HCT116 (cell line): ENCODE results near the gene ERC1. TPM values are rescaled to one million over a fixed set of nuclear protein-coding genes. Genes with fewer than 3 reads are reported as not detected.

ENCODE experiments used
- ATAC-seq: fragments of 200-7000 bp; cut with Tn5 transposase; 2 replicates; pipeline ENCODE4 v1.9.1; 2020; ENCODE audit warnings: mild to moderate bottlenecking, moderate library complexity
- BruUV-seq: library from RNA; stranded (reverse); fragments of 400-500 nt; replicated peaks from 2 replicates; lab custom pipeline; 2021; lab: Mats Ljungman, UMichigan
- CTCF ChIA-PET: fragments of 300-600 bp; sonication (Branson Sonifier 250); formaldehyde crosslinking; loops from one replicate; lab custom pipeline; 2021; ENCODE audit warnings: antibody characterized with exemption; lab: Charles Lee
- POLR2A ChIA-PET: fragments of 300-600, 350-600 bp; sonication (Branson Sonifier 250); formaldehyde crosslinking; loops from one replicate; lab custom pipeline; 2021; ENCODE audit warnings: antibody characterized with exemption; lab: Charles Lee
- RAD21 ChIA-PET, 2 experiments: fragments of 300-600 bp; sonication (Branson Sonifier 250); formaldehyde crosslinking; loops; one replicate each; lab custom pipeline; 2023; ENCODE audit warnings: low total read pairs in 2 of 2; ENCODE audit not compliant: uncharacterized antibody in 2 of 2, unreplicated experiment in 2 of 2, low non-redundant PET in 1 of 2; lab: Charles Lee
- DNase-seq: peaks from one replicate; pipeline ENCODE4 v3.0.0-alpha.2; 2010; ENCODE audit warnings: low read depth, low spot score
- H2AFZ ChIP-seq: fragments of 200-600 bp; shearing (Covaris generic), sonication (generic); 2 replicates; pipeline ENCODE4 v1.6.1; 2017; ENCODE audit warnings: low read depth, mixed run types, mixed read lengths, antibody characterized with exemption, low read length; ENCODE audit not compliant: poor library complexity, severe bottlenecking
- H3K27ac ChIP-seq: 2 replicates; pipeline ENCODE4 v1.5.1; 2012; ENCODE audit warnings: low read depth, low read length
- H3K27me3 ChIP-seq: fragments of 200-600 bp; sonication (generic); 2 replicates; pipeline ENCODE4 v1.6.1; 2016; ENCODE audit warnings: mixed run types, low read length, mixed read lengths; ENCODE audit not compliant: insufficient read depth
- H3K36me3 ChIP-seq, 2 experiments: fragments of 200-500 bp in 1 of 2; fragments of 200-600 bp in 1 of 2; sonication (Bioruptor generic) in 1 of 2; sonication (generic) in 1 of 2; 2 replicates each; pipeline versions ENCODE4 v1.5.1 to v1.6.1; 2014 to 2016; ENCODE audit warnings: low read length in 2 of 2, inconsistent platforms in 1 of 2, mixed read lengths in 1 of 2, mixed run types in 1 of 2; ENCODE audit not compliant: insufficient read depth in 2 of 2, control insufficient read depth in 1 of 2
- H3K4me1 ChIP-seq, 2 experiments: fragments of 200-600 bp in 1 of 2; sonication (generic) in 1 of 2; 2 replicates each; pipeline versions ENCODE4 v1.5.1 to v1.6.1; 2012 to 2017; ENCODE audit warnings: low read length in 2 of 2, inconsistent platforms in 1 of 2, mild to moderate bottlenecking in 1 of 2, mixed read lengths in 1 of 2, mixed run types in 1 of 2, moderate library complexity in 1 of 2; ENCODE audit not compliant: insufficient read depth in 2 of 2, control insufficient read depth in 1 of 2
- H3K4me2 ChIP-seq: fragments of 200-600 bp; sonication (generic); 2 replicates; pipeline ENCODE4 v1.6.1; 2017; ENCODE audit warnings: mixed run types, low read length, mixed read lengths
- H3K4me3 ChIP-seq, 2 experiments: fragments of 200-600 bp in 1 of 2; sonication (generic) in 1 of 2; replicated peaks in 1 of 2; 2 replicates each; pipeline ENCODE4 v1.5.1; 2011 to 2016; ENCODE audit warnings: low read length in 2 of 2, control low read depth in 1 of 2, low read depth in 1 of 2, mild to moderate bottlenecking in 1 of 2, mixed read lengths in 1 of 2, mixed run types in 1 of 2
- H3K79me2 ChIP-seq: fragments of 200-600 bp; sonication (generic); 2 replicates; pipeline ENCODE4 v1.6.1; 2017; ENCODE audit warnings: mild to moderate bottlenecking, mixed run types, low read length, moderate library complexity, mixed read lengths; ENCODE audit not compliant: insufficient read depth
- H3K9ac ChIP-seq: fragments of 200-600 bp; sonication (generic); 2 replicates; pipeline ENCODE4 v1.6.1; 2016; ENCODE audit warnings: low read length, mixed read lengths
- H3K9me2 ChIP-seq: fragments of 200-600 bp; sonication (generic), shearing (Covaris generic); 2 replicates; pipeline ENCODE4 v1.6.1; 2017; ENCODE audit warnings: mixed run types, mild to moderate bottlenecking, moderate library complexity; ENCODE audit not compliant: insufficient read depth
- H3K9me3 ChIP-seq, 2 experiments: fragments of 200-500 bp in 1 of 2; fragments of 200-600 bp in 1 of 2; sonication (Bioruptor generic) in 1 of 2; sonication (generic) in 1 of 2; 2 replicates each; pipeline ENCODE4 v1.6.1; 2014 to 2017; ENCODE audit warnings: low read length in 2 of 2, mixed read lengths in 2 of 2, inconsistent platforms in 1 of 2, low read depth in 1 of 2, mild to moderate bottlenecking in 1 of 2, mixed run types in 1 of 2, moderate library complexity in 1 of 2; ENCODE audit not compliant: control insufficient read depth in 1 of 2, insufficient read depth in 1 of 2
- H4K20me1 ChIP-seq: fragments of 200-600 bp; sonication (generic), shearing (Covaris generic); 2 replicates; pipeline ENCODE4 v1.6.1; 2017; ENCODE audit warnings: mixed run types, mild to moderate bottlenecking, moderate library complexity; ENCODE audit not compliant: insufficient read depth
- CBX3 ChIP-seq: IDR thresholded peaks from 2 replicates; pipeline ENCODE4 v1.6.1; 2012; ENCODE audit warnings: low read depth
- CEBPB ChIP-seq: IDR thresholded peaks from 2 replicates; pipeline ENCODE4 v1.6.1; 2012; ENCODE audit warnings: low read depth
- EGR1 ChIP-seq: IDR thresholded peaks from 2 replicates; pipeline ENCODE4 v1.6.1; 2012; ENCODE audit warnings: low read depth
- EZH2phosphoT487 ChIP-seq: fragments of 200-600 bp; IDR thresholded peaks from 2 replicates; pipeline ENCODE4 v1.6.1; 2018; ENCODE audit warnings: antibody characterized with exemption, borderline replicate concordance
- RAD21 ChIP-seq: IDR thresholded peaks from 2 replicates; pipeline ENCODE4 v1.6.1; 2012; ENCODE audit warnings: low read depth, mild to moderate bottlenecking
- SIN3A ChIP-seq: IDR thresholded peaks from 2 replicates; pipeline ENCODE4 v1.6.1; 2012; ENCODE audit warnings: low read depth
- SP1 ChIP-seq: IDR thresholded peaks from 2 replicates; pipeline ENCODE4 v1.6.1; 2012; ENCODE audit warnings: low read depth
- SRF ChIP-seq: IDR thresholded peaks from 2 replicates; pipeline ENCODE4 v1.6.1; 2012; ENCODE audit warnings: low read depth
- TCF7L2 ChIP-seq: IDR thresholded peaks from 2 replicates; pipeline ENCODE4 v1.7.0; 2011; ENCODE audit warnings: borderline replicate concordance, inconsistent platforms; ENCODE audit not compliant: insufficient read depth, insufficient read length; ENCODE audit errors: extremely low read depth
- ZNF274 ChIP-seq: fragments of 200-500 bp; sonication (Bioruptor generic); IDR thresholded peaks from 2 replicates; pipeline ENCODE4 v1.6.1; 2014; ENCODE audit warnings: mild to moderate bottlenecking, low read depth, low read length, inconsistent platforms
- intact Hi-C: fragments of 100-400 bp; cut with micrococcal nuclease; formaldehyde crosslinking; loops from 2 replicates; pipeline ENCODE4 v1.10.0; 2022
- total RNA-seq: library from RNA; stranded (reverse); gene quantifications from one replicate; pipeline ENCODE4 v1.2.1, GENCODE V29; 2021; ENCODE audit not compliant: unreplicated experiment
- TF ChIP-seq, protein P1 (sequence below): IDR thresholded peaks from 2 replicates; pipeline ENCODE4 v1.6.1; 2012

Gene ERC1
- total RNA-seq, 1 experiment from 2014 or later = 41.9 TPM

DNA sequence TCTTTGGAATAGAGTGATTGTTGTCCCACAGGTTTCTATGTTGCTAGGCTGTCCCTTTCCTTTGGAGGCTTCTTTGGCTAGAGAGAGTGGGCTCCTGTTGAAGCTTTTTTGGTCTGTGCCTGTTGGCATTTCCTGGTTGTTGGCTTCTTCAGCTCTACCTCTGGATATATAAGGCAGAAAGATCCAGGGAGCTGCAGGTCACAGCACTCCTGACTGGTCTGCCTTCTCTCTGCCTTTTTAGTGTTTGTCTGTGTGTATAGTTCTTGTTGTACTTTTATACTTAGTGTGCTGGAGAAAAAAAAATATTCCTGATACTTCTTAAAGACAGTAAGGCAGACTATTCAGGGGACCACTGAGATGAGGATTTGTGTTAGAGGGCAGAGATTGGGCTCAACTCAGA, 400.7 kb downstream of the ERC1 start:
- Histone ChIP-seq H3K9me2 (no peaks in the 10 kb centered on the region), H3K36me3 (peaks cover 0 to 9% of the 10 kb centered on the region in 2 experiments; a peak in 1 of 4 replicates), H2AFZ (no peak overlapping the region), H3K79me2 (no peaks in the 10 kb centered on the region), H3K4me3 (no peak overlapping the region), H3K9ac (no peak overlapping the region), H4K20me1 (no peaks in the 10 kb centered on the region), H3K27ac (no peak overlapping the region), H3K4me2 (no peak overlapping the region), H3K4me1 (no peaks in the 10 kb centered on the region), H3K27me3 (no peaks in the 10 kb centered on the region), H3K9me3 (peaks cover 17% of the 10 kb centered on the region in 2 experiments)
- DNase-seq (peak; percentile 8), ATAC-seq (no peak)
- CTCF ChIA-PET = no interaction called here
- intact Hi-C loops = no loop called here
- no TSS peak for BruUV-seq
- RAD21 ChIA-PET = no interaction called here
- TF ChIP-seq ZNF274 = no peak
- POLR2A ChIA-PET = no interaction called here

DNA sequence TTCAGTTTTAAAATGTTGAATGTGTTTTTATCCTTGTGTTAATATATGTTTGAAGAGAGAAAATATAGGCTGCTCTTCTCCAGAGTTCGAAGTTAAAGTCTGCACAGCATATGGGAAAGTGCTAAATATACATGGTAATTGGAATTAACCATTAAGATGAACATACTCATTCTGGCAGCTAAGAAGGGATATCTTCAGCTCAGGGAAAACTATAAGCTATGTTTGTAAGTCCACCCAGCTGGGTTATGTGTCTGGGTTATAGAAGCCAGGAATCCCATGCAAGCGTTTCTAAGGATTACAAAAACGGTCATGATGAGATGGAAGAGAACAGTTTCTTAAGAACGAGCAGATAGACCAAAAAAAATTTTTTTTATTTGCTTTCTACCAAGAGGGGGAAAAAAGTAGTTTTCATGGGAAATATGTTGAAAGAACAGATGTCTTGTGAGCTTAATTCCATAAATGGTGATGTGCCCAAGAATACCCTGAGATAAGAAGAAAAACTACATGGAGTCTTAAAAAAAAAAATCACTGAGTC, 404.5 kb downstream of the ERC1 start:
- no peaks in the 10 kb centered on the region for H3K9me2 ChIP-seq
- no TSS peak for BruUV-seq
- CTCF ChIA-PET = no interaction called here
- H3K79me2 ChIP-seq = no peaks in the 10 kb centered on the region
- no peaks in the 10 kb centered on the region for H3K4me1 ChIP-seq
- no peak for ATAC-seq
- no peak overlapping the region for H3K4me3 ChIP-seq
- peaks cover 0 to 9% of the 10 kb centered on the region in 2 experiments; a peak in 1 of 4 replicates for H3K36me3 ChIP-seq
- RAD21 ChIA-PET = no interaction called here
- H4K20me1 ChIP-seq = no peaks in the 10 kb centered on the region
- H3K9me3 ChIP-seq = peaks cover 17% of the 10 kb centered on the region in 2 experiments
- H3K9ac ChIP-seq = no peak overlapping the region
- DNase-seq = no peak
- no peak overlapping the region for H3K27ac ChIP-seq
- H2AFZ ChIP-seq = no peak overlapping the region
- TF ChIP-seq CEBPB (no peak), EZH2phosphoT487 (no peak), CBX3 (no peak), EGR1 (no peak), SIN3A (no peak), ZNF274 (no peak), SP1 (no peak), SRF (no peak), RAD21 (no peak), TCF7L2 (no peak)
- TF ChIP-seq, protein P1, sequence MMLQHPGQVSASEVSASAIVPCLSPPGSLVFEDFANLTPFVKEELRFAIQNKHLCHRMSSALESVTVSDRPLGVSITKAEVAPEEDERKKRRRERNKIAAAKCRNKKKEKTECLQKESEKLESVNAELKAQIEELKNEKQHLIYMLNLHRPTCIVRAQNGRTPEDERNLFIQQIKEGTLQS = no peak
- H3K27me3 ChIP-seq = no peaks in the 10 kb centered on the region
- H3K4me2 ChIP-seq = no peak overlapping the region
- POLR2A ChIA-PET = no interaction called here
- intact Hi-C loops = no loop called here
